ENCODE data around the gene ADGRB3.
"Not testable (repeated sequence)": the region's sequence is repeated elsewhere in the genome, so short reads cannot be mapped to it uniquely, and the experiment has no call there.

Gene ADGRB3

DNA sequence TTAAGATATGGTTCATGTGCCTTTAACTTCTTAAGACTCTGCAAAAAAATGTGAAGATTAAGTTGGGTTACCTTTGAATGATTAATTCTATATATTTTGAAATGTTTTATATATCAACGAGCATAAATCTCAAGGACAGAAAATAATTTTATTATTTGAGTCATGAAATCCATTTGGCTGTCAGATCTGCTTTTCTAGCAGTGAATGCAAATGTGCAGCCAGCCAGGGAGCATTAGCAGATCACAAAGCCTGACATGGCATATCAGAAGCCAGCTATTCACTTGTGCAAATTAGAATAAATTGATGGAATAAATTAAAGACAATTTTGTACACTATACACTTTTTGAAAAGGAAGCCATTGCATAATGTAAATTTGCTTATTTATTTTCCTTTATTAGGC is 424.3 kb downstream of the ADGRB3 start:
- DNase-seq = no peak

DNA sequence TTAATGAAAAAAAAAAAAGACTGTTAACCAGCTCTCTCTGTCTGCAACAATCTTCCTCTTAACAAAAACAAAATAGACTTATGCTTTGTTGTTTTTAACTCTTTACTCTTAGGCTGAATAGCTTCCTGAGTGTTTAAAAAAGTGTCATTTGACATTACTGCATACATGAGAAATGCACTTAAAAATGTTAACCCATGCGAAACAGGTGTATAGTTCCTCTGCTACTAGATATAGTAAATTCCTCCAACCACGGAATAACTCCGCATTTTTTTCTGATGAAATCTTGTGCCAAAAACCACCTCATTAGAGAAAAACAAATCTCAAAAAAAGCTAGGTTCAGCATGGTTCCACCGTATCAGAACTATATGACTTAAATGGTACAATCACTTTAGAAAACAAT is 426.0 kb downstream of the ADGRB3 start:
- no peak for DNase-seq

DNA sequence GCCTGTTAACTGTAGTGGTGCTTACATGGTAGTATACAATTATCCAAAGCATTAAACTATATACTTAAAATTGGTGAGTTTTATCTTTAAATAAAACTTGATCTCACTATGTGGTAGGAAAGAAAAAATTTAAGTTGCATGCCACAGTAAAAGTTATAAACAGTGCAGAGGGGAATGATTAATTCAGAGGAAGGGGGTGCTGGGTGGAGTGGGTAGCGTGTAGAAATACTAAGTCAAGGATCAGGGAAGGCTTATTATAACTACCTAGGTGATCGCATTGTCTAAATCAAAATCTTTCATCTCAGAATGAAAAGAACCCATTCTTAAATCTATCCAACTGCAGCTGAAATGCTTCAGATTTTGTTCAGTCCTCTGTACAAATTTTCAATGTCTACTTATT is 428.3 kb downstream of the ADGRB3 start:
- DNase-seq = no peak

DNA sequence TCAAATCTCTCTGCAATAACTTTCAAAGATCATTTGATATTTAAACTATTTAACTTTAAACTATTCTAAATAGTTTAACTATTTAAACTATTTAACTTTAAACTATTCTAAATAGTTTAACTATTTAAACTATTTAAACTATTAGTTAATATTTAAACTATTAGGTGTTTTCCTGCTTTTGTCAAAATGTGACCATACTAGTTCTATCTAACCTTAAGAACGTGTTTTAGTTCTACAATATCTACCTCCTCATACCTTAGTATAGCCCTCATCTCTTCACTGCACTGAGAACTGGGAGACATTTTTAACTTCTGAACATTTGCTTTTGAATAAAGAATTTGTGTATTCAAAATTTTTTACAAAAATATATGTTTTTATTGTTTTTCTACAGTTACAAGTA is 429.1 kb downstream of the ADGRB3 start:
- DNase-seq = no peak

DNA sequence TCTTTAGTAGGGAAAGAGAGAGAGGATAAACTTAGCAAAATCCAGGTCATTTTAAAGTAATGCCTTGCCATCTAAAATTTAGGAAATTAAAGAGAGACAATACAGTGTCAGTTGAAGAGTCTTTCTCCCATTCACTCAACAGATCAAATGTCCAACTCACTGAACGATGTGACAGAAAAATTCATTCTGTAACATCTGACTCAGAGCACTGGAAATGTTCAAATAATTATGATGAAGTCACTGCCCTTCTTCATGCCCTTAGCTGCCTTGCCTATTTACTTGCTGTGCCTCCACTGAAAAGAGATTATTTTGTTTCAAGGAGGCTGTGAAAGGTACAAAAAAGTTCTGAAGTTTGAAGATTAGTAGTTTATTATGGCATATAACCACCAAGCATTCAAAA is 434.8 kb downstream of the ADGRB3 start:
- DNase-seq = no peak

DNA sequence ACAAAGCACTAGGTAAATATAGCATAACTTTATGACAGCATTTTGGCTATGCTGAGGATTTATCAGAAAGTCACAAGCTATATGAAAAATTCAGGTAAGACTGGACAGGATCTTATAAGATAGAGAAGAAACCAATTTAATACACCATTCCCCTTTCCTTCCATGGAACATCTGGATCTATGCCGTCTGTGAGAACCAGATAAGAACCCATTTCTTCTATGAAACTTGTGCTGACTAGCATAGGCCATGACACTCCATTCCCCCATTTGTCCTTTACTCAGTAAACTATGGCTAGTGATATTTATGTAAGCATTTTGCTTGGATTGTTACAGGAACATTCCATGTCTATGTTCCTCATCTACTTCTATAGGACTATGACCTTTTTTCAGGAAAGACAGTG is 437.7 kb downstream of the ADGRB3 start:
- DNase-seq = no peak

DNA sequence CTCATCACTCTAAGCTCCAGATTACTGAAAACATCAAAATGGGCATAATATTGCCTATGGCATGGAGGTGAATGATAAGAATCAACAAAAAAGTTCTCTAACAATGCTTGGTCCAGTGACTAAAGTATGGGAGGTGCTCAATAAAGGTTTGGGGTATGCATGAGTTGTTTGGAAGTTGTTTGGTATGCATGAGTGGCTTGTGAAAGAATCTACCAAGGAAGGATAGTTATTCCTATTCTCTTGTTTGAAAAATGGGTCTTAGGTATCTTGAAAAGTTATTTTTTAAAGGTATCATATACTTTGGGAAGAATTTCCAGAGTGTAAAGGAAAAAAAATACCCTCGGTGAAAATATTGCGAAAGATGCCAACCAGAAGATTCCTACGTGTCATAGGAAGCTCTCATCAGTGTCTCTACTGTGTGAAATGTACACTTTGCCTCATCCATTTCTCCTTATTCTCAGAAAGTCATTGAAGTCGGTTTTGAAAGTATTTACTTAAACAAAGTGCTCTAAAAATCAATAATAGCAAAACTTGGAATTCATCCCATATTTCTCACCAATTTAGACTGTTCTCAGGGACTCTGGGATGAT is 449.8 kb downstream of the ADGRB3 start:
- DNase-seq = no peak

DNA sequence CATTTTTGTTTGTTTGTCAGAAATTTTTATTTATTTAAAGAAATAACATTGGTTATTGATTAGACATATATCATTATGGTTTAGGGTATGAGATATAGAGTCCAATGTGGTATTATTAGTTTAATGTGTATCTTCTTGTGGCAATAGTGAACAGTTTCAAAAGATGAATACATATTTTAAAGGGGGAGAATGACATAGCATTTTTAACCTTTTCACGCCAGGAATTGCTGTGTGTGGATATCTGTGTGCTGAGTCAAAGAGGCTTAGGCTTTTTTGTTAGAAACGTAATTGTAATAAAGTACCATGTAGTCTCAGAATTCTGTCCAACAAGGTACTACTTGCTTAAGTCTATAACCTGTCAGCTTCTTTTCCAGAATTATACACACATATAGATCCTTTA is 451.6 kb downstream of the ADGRB3 start:
- no peak for DNase-seq

DNA sequence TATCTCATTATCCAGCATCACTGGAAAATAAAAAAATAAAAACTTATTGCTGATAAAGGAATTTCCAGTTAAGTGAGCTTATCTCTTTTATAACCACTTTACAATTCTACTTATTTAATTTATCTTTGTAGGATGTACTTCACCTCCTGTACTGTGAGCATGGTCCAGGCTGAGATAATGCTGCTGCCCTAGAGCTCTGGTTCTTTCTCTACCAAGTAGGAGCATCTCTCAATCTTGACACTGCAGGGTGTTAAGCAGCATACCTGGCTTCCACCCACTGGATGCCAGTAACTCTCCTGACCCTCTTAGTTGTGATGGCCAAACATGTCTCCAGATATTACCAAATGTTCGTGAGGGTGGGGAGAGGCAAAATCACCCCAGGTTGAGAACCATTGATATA is 454.5 kb downstream of the ADGRB3 start:
- DNase-seq = no peak

DNA sequence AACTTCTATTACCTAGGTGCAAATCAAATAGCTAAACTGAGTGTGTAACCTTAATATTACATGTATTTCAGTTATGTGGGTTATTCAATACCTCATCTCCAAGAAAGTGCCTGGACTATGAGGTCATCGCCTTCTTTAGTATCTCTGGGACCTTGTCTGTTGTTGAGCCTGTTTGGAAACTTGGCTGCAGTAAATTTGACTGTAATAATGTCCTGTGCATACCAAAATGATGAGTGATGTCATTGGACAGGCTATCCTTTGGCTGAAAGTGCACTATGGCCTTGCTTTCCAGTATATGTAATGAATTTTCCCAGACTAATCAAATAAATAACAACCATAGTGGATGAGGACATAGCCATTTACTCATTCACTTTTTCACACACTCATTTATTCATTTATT is 455.1 kb downstream of the ADGRB3 start:
- DNase-seq = no peak

DNA sequence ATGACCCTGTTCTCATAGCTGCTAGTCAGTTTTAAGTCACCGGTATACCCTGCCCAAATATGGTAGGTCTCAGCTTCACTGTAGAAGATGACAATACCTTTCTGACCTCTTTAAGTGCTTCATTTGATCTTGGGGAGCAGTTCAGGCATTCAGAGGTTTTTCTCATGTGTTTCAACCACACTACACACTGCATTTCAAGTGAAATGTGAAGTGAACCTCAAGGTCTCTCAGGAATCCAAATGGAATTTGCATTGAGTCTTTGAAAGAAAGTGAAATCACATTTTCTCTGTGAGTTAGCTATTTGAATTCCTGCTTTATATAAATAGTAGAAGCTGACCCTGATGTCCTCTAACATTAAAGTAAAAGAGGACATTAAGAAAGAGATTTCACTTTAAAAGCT is 461.6 kb downstream of the ADGRB3 start:
- no peak for DNase-seq

DNA sequence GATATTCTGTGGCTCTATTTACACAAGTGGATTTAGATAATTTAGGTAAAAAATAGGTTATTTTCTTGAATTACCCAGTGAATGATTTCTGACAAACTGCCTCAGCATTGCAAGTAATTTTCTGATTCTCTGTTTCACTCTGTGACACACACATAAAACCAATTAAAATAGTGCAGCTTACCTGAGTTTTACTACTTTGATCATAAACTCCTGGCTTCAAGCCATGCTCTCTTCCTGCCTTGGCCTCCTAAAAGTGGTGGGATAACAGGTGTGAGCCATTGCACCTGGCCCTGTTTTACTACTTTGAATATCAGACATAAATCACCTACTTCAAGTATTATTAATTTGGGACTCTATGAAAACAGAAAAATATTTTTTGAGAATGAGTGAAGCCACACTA is 462.9 kb downstream of the ADGRB3 start:
- DNase-seq = no peak

DNA sequence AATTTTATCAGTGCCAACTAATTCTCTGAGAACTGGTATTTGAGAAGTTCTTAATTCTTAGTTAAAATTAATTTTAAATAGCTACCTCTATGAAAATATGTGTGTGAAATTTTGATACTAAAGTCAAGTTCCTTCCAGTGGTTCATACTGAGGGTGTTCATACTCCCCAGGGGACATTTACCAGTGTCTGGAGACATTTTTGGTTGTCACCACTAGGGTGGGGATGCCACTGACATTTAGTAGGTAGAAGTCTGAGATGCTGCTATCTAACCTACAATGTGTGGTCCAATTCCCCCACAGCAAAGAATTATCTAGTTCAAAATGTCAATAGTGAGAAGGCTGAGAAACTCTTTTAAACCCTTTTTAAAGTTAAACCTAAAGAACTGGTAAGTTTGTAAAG is 463.8 kb downstream of the ADGRB3 start:
- no peak for DNase-seq

DNA sequence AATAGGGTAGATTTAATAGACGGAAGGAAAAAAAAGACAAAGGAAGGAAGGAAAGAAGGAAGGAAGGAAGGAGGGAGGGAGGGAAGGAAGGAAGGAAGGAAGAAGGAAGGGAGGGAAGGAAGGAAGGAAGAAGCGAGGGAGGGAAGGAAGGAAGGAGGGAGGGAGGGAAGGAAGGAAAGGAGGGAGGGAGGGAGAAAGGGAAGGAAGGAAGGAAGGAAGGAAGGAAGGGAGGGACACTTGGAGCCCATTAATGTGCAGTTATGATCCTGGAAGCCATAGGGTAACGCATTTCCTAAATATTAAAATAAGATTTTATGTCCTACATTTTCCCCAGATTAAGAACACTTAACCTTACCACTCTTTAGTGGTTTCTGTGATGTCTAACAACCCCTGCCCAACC is 465.7 kb downstream of the ADGRB3 start:
- DNase-seq = no peak

DNA sequence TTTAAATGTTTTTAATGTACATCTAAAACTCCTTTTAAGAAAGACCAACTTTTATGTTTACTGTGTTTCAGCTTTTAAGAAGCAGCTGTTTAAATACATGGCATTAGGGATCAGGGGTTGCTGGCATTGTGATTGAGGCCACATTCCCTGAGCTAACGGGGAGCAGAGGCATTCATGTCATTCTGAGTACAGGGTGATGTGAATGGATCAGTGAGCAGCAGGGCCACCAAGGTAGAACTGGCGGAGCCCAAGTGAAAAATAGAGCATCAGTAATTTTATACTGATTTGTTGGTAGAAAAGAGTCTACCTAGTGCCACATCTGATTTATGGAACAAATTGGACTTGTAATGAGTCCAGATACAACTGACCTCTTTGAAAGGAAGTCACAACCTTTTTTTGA is 467.3 kb downstream of the ADGRB3 start:
- DNase-seq = no peak

DNA sequence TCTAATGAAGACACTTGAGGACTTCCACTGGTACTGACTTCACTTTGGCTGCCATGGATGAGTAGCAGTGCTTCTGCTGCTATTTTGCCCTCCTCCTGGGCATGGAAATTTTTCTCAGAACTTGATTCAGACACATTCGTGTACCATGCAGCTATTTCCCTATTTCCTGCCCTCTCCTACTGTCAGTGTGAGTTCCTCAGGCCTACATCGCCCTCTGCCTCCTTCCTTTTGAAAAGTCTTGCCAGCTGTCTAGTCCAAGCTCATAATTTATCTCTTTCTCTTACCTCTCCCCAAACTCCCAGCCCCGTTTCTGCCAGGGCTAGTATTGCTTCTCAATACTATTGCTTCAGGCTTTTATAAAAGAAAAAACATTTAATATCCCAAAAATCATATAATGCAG is 470.2 kb downstream of the ADGRB3 start:
- no peak for DNase-seq

DNA sequence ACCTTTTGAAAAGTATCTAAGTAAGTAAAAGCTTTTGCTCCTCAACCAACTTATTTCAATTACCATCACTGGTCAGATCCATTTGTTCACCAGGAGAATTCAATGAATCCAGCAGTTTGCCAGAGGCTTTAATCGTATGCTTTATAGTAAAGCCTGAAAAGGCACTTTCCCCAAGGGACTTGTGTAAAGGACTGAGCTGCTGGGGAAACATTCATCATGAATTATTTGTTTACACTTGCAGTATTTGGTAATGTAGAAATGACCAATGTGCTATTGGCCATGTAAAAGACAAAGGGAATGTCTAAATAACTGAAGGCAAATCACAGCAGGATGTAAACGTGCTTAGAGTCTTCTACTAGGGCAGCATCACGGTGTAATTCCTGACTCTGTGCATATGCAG is 471.4 kb downstream of the ADGRB3 start:
- DNase-seq = no peak

DNA sequence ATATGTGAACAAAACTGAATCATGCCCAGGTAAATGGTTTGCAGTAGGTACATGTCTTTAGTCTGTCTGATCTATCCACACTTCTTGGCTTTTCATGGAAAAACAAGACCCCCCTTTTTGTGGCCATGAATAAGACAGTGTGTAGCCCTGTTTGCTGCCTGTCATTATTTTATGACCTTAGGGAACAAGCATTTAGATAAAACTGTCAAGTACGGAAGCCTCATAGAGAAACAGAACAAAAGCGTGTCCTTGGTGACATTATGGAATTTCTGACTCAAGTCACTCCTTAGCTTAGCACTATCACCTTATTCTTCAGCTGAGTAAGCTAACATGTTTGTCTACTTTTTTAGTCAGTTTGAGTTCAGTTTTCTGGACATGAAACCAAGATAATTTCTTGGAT is 476.2 kb downstream of the ADGRB3 start:
- DNase-seq = no peak

DNA sequence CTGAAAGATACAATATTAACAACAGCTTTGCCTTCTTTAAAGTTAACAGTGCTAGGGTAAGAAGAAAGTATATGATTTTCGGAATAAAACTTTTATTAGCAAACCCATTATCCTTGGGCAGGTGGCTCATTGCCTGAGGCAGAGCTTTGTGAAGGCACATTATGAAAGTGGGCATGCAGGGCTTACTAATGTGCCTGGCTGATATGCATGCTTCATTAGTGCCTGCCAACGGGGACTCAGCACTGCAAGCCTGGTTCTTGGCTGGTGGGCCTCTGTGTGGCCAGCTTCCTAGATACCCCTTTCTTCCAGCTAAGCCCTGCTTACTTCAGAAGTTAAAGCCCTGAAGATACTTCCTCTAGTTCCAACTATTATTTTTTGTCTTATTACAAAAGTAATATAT is 481.6 kb downstream of the ADGRB3 start:
- DNase-seq = no peak

DNA sequence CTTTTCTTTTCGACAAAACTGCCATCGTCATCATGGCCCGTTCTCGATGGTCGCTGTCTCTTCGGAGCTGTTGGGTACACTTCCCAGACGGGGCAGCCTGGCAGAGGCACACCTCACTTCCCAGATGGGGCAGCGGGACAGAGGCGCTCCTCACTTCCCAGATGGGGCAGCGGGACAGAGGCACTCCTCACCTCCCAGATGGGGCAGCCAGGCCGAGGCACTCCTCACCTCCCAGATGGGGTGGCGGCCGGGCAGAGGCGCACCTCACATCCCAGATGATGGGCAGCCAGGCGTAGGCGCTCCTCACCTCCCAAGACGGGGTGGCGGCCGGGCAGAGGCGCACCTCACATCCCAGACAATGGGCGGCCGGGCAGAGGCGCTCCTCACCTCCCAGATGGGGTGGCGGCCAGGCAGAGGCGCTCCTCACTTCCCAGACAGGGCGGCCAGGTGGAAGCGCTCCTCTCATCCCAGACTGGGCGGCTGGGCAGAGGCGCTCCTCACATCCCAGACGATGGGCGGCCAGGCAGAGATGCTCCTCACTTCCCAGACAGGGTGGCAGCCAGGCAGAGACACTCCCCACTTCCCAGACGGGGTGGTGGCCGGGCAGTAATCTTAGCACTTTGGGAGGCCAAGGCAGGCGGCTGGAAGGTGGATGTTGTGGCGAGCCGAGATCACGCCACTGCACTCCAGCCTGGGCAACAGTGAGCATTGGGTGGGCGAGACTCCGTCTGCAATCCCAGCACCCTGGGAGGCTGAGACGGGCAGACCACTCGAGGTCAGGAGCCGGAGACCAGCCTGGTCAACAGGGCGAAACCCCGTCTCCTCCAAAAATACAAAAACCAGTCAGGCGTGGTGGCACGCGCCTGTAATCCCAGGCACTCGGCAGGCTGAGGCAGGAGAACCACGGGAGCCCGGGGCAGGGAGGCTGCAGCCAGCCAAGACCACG is 486.7 kb downstream of the ADGRB3 start:
- DNase-seq = not testable (repeated sequence)

DNA sequence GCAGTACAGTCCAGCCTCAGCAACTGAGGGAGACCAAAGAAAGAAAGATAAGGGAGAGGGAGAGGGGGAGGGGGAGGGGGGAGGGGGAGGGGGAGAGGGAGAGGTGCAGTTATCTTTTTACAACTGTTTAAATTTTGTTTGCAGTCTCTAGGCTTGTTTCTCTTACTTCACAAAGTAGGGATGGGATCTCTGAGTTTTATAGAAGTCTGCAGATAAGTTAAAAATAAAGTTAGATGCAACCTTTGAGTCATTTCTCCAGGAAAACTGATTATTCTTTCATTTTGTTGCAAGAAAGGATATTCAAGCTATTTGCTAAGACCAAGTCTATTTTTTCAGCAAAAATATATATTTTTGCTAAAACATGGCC is 487.3 kb downstream of the ADGRB3 start:
- DNase-seq = no peak

DNA sequence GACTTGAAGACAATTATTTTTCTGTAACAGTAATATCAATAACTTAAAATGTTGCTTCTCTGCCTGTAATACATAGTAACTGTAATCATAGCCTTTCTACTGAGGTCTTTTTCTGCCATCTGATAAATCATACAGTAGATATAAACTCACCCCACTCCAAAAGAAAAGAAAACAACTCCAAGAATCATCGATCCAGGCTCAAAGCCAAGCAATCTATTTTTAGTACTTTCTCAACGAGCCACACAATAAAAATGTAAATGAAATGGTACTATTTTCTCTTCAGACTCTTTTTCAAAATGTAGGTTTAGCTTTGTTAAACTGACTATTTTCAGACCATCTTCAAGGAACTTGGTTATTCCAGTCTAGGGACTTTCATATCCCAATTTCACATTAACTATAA is 493.3 kb downstream of the ADGRB3 start:
- DNase-seq = no peak

DNA sequence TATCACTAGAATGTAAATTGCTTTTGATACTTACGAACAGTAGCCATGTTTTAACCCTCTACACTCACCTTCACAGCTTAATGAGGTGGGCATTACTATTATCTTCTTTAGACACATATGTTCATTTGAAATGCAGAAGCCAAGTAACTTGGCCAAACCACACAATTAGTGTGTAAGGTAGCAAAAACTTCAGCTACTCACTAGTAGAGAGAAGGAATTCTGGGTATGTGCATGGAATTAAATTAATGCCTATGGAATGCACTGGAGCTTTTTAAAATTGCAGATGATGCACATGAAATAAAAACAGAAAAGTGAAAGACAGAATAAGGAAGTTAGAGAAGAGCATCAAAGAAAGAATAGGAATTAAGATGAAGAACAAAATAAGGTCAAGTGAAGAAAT is 494.0 kb downstream of the ADGRB3 start:
- no peak for DNase-seq

DNA sequence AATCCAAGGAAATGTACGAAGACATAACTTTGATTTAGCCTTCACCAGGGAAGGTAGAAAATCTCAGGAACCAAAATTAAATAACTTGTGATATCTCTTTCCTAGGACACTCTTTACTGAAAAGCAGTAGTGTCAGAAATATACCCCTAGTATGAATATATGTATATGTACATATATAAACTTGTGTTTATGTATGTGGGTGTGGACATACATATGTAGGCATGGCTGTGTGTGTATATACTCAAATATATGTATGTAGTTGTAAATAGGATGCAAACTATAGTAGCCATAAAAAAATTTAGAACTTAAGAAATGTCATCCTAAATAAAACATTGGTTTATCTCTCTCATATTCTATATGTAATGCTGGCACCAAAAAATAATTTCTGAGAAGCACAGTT is 500.8 kb downstream of the ADGRB3 start:
- DNase-seq = no peak

DNA sequence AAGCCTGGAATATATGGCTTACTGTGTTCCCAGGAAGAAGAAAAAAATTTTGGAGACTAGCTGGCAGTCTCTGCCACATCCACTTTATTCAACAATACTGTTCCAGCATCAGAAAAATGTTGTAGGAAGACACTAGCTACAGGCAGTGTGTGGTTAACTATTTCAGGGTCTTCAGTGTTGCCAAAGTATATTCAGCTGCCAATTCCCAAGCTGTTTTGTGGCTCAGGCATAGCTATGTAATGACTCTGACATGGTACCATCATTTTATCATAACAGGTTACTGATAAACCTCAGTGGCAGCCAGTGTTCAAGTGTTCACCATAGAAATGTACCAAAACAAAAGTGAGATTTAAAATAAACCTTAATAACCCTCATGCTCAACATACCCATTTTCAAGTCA is 503.1 kb downstream of the ADGRB3 start:
- DNase-seq = no peak

Measured in effector CD4-positive, alpha-beta T cell (primary cell).